Left kidney (tissue), 2 donors: Measurements from ENCODE around the gene NDUFAB1. TPM values are rescaled to one million over a fixed set of nuclear protein-coding genes. Genes with fewer than 3 reads are reported as not detected.
"Not testable (repeated sequence)": the region's sequence is repeated elsewhere in the genome, so short reads cannot be mapped to it uniquely, and the experiment has no call there.

ENCODE experiments used
- DNase-seq: peaks from one replicate; pipeline ENCODE4 v3.0.0-alpha.2; 2013
- polyA plus RNA-seq: library from polyadenylated mRNA; unstranded; fragments of 120-200 nt; gene quantifications from one replicate; pipeline ENCODE4 v1.2.1, GENCODE V29; 2013; ENCODE audit not compliant: insufficient read length

NDUFAB1 gene
- polyA plus RNA-seq, 1 donor, result 87.2 TPM

DNA sequence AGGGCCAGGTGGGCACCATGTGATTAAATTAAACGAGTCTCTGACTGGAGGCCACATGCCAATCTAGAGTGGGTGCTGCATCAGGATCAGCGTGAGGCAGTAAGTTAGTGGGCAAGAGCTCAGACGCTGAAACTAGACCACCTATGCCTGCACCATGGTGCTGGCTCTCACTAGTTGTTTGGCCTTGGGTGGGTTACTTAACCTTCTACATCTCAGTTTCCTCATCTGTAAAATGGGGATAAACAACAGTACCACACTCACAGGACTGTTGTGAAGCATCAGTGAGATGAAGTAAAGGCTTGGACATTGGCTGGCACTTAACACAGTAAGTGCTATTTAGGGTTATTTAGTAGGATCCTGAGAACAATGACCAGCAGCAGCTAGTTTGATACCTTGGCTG lies 5.9 kb downstream of the NDUFAB1 start:
- DNase-seq, result no peak

DNA sequence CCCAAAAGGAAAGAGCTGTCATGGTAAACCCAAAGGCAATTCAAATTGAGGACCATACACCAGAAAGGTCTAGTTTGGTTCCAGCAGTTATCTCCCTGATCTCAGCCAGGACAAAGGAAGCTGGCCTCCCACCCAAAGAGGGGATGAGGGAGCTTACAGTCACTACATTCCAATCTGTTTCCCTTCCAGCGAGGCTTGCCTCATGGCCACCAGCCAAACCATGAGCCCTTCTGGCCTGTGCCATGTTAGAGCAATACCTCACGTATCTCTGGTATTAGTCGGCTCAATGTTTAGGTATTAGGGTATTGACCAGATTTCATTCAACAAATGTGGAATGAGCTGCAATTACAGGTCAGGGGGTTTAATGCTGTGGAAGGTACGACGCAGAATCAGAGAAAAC lies 8.4 kb downstream of the NDUFAB1 start:
- DNase-seq, result no peak

- DNase-seq, result no peak
These were observed 11.7 kb downstream of the NDUFAB1 start for GRCh38 chr16:23584186-23585076.

DNA sequence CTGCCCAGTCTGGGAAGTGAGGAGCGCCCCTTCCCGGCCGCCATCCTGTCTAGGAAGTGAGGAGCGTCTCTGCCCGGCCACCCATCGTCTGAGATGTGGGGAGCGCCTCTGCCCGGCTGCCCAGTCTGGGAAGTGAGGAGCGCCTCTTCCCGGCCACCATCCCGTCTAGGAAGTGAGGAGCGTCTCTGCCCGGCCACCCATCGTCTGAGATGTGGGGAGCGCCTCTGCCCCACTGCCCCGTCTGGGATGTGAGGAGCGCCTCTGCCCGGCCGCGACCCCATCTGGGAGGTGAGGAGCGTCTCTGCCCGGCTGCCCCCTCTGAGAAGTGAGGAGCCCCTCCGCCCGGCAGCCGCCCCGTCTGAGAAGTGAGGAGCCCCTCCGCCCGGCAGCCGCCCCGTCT lies 12.8 kb downstream of the NDUFAB1 start:
- not testable (repeated sequence) for DNase-seq

GRCh38 chr16:23581764-23582163 lies 14.4 kb downstream of the NDUFAB1 start:
- no peak for DNase-seq

GRCh38 chr16:23580391-23580790 lies 15.7 kb downstream of the NDUFAB1 start:
- no peak for DNase-seq

DNA sequence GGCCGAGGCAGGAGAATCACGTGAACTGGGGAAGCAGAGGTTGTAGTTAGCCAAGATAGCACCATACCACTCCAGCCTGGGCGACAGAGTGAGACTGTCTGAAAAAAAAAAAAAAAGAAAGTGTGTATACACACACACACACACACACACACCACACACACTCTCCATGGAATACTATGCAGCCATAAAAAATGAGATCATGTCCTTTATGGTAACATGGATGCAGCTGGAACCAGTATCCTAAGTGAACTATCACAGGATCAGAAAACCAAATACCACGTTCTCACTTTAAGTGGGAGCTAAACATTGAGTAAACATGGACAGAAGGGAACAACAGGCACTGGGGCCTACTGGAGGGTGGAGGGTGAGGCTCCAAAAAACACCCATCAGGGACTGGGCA lies 16.7 kb downstream of the NDUFAB1 start:
- DNase-seq, result no peak

GRCh38 chr16:23578101-23578830 lies 17.9 kb downstream of the NDUFAB1 start:
- DNase-seq, result peak; percentile 2

DNA sequence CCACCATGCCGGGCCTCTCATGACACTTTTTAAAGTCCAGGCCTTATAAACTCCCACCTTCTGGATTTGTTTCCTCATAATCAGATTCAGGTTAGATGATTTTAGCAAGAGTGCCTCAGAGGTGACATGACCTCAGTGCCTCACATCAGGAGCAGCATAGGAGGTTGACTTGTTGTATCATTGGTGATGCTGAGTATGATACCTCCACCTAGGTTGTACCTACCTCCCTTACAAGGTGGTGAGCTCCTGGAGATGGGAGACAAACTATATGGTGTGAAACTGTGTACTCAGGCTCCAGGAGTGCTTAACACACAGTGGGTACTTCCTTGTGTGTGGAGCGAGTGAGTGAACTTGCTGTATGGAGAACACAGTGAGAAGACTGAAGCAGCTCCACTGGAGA lies 18.6 kb downstream of the NDUFAB1 start:
- no peak for DNase-seq

- DNase-seq, result no peak
These were observed 20.3 kb downstream of the NDUFAB1 start for GRCh38 chr16:23575834-23576233.

DNA sequence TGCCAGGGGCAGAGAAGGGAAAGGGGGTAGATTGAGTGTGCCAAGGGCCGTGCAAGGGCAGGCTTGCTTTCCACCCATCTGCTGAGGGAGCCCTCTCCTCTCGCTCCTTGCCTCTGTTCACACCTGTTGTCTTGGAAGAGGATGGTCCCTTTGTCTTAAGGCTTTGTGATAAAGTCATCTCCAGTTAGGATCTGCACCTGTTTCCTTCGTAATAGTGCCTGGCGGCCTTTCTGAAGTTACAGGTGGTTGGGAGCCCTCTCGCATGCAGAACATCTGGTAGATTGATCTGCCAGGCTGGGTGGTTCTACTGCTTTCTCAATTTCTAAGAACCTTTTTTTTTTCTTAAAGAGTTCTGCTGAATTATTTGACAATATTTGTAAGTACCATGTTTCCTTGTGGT lies 22.3 kb downstream of the NDUFAB1 start:
- no peak for DNase-seq

DNA sequence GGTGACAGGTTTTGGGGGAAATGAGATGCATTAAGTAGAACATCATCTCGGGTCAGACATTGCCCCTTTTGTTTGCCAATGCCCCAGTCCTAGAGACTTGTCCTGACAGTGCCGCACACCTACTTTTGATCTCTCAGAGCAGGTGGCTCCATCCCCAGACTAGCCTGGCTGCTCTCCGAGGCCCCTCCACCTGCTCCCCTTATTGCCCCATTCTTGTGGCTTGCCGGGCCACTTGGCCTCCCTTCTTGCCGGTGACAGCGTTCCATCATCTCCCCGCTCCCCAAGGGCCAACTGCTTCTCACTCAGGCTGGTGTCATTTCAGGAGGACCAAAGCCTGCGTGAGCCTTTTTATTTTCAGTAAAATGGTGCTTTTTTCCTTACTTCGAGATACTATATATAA lies 23.7 kb downstream of the NDUFAB1 start:
- no peak for DNase-seq

DNA sequence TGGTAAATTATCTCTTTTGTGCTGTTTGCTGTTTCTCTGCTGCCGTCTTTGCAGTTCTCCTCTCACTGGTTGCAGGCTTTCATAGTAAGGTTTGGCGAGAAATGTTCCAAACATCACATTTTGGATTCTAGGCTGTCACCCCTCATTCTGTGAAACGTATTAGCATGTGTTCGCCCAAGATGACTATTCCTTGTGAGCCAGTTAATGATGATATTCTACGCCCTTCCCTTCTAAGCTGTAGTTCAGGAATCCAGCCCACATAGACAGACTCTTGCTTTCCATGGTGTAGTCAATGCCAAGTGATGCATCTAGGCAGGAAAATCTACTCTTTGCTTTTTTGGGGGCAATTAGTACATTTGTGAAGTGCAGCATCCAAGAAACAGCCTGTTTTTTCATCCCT lies 24.2 kb downstream of the NDUFAB1 start:
- no peak for DNase-seq

DNA sequence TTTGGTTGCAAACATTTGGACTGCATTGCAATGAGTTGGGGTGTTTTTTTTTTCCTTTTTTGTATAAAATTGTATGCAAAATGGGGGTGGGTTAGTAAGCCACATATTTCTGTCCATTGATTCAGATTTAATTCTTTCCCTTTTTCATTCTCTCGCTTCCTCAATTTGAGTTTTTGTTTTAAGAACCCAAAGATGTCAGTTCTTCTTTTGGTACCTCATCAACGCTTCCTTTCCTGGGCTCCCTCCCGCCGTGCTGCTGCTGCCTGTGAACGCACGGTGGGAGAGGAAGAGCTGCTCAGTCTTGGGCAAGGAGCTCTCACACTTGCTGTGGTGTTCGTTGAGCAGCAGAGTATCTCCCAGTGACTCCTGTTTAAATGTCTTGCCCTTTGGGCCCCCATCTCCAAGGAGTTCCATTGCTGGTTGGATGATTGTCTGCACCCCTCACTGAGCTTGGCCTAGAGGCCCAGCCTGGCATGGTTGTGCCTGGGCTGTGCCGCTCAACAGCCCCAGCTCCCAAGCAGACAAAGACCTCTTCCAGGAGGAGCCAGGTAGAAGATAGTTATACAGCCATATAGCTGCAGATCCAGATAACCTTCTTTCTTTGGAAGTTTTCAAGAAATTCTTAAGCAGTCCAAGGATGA lies 25.0 kb downstream of the NDUFAB1 start:
- DNase-seq, result no peak

DNA sequence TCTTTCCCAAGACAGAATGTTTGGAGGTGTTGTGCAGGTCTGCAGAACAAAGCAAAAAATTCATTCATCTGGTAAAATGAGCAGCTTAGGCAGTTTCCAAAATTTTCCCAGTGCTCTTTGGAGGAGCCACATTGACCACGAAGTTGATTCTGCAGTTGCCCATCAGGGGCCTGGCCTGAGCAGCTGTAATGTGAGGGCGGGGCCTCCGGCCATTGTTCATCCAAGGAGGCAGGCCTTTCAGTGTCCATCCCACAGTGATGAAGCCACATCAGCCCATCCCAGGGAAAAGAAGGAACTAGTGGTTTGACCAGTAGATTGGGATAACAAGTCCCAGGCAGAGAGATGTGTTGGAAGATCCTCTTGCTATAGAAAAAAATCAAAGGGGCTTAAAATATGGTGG lies 28.5 kb downstream of the NDUFAB1 start:
- DNase-seq, result no peak

DNA sequence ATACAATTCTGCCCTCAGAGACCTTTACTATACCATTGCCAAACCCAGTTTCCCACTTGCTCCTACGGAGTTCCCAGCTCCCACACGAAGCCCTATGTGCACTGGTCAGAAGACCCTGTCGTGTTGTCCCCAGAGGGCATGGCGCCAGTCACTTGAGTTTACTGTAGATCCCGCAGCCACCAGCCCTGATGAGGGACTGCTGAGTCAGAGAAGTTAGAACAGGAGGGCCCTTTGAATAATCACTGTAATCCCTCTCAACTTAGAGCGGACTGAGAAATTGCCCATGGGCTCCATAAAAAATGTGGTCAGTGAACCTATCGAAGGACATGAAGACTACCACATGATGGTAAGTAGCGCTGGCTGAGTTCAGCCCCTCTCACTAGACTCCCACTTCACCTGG lies 29.4 kb downstream of the NDUFAB1 start:
- DNase-seq, result no peak

DNA sequence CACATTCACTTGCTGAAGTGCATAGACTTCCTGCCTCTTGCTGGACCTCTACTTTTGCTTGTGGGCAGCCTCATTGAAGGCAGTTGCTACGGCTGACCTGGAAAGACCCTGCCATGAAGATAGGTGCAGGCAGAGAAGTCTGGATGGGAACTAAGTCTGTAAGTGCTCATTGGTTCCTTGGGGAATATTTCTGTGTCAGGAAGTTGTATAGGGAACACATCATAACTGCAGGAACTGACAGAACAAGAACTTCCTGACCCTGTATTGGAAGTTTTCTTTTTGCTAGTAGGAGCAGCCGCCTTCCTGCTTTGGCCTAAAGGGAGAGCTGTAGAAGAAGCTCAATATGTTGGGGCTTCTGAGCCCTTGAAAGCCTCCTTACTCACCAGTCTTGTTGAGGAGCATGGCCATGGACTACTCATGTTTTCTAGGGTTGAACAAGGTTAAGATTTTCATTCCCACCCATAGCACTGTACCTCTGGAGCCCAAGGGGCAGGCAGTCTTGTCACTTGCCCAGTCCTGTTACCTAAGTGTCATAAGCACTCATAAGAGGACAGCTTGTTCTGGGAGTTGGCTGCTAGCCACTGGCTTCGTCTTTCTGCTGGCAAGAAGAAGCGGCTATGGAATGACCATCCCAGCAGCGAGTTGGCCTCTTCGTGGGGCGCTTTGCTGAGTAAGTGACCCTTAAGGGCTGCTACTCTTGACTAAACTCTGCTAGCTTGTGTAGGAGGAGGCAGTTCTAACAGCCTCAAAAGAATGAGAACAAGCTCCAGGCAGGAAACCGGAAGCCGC lies 31.3 kb downstream of the NDUFAB1 start:
- DNase-seq, result no peak

DNA sequence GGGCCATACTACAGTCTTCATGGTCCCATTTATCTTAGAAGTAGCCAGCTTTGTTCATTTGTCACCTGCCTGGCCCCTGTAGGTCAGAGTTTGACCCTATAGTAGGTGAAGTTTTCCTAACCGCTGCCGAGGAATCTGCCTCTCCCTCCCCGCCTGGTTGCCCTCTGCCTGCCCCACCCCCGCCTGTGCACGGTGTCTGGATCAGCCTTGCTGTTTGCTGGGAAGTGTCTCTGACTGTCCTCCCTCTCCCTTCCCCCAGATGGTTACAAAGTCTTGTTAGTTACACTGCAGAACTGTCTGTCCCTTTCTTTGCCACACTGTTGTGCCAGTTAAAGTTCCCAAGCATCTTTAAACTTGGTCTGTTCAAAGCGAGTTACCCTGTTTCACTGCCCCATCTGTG lies 32.9 kb downstream of the NDUFAB1 start:
- DNase-seq, result no peak

DNA sequence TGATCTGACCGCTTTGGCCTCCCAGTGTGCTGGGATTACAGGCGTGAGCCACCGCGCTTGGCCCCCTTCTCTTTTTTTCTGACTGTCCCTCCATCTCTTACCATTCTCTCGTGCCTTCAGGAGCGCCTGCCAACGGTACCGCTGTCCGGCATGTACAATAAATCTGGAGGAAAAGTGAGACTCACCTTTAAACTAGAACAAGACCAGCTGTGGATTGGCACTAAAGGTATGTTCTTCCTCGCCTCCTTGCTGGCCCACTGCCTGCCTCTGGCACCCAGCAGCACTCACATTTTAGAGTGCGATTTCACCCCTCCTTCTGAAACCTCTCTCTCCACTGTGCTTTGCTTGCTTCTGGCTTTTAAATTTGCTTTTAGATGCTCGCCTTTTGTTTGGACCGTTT lies 33.6 kb downstream of the NDUFAB1 start:
- DNase-seq, result no peak

GRCh38 chr16:23561586-23561985 lies 34.5 kb downstream of the NDUFAB1 start:
- no peak for DNase-seq

- peak; percentile 1 for DNase-seq
These were observed 38.1 kb downstream of the NDUFAB1 start for GRCh38 chr16:23557779-23558702.
